ENCODE measurements around the gene ALDOC. TPM values are rescaled to one million over a fixed set of nuclear protein-coding genes. Genes with fewer than 3 reads are reported as not detected.

Gene ALDOC
- polyA plus RNA-seq, 1 of the 3 experiments (the other 2 are of a cell fraction): 10.3 TPM

GRCh38 chr17:28545141-28545503 is 31.6 kb downstream of the ALDOC start:
- H3F3A ChIP-seq (replicated peaks; ENCODE audit: insufficient read depth): no peaks in the 10 kb centered on the region
- ChIA-PET POLR2A (no interaction called here), CTCF (interaction anchor here (1.6 to 4.4 kb wide), 2 partner anchors 11 to 42 kb away, joined by 4 to 47 read pairs; no protein-coding TSS in a partner anchor)
- no peak overlapping the region for H3K4me2 ChIP-seq
- H4K20me1 ChIP-seq (ENCODE audit: insufficient read depth): no peaks in the 10 kb centered on the region; the same call in 1 of the 2 replicates
- DNase-seq: no peak
- peaks cover 0 to 12% of the 10 kb centered on the region in 2 experiments; a peak in 2 of 4 replicates for H3K4me1 ChIP-seq (ENCODE audit: control insufficient read depth in 1 of 2, insufficient read depth in 2 of 2, low read depth in 1 of 2, low read length in 1 of 2)
- H3K79me2 ChIP-seq (ENCODE audit: insufficient read depth): no peaks in the 10 kb centered on the region
- H3K36me3 ChIP-seq (replicated peaks in 1 of 2; ENCODE audit: control insufficient read depth in 1 of 2, insufficient read depth in 2 of 2, low read length in 1 of 2): peaks cover 0 to 17% of the 10 kb centered on the region in 2 experiments
- H3K9ac ChIP-seq: no peak overlapping the region
- no peak overlapping the region for H3K27ac ChIP-seq (ENCODE audit: low read depth in 2 of 2, low read length in 1 of 2)
- WGBS (ENCODE audit: low lambda C conversion rate): 55% methylated on average over 2 of the region's 2 CpGs
- no peak overlapping the region for H3K4me3 ChIP-seq (ENCODE audit: low read depth in 2 of 2, low read length in 1 of 2)
- H2AFZ ChIP-seq (ENCODE audit: low read depth): no peak overlapping the region
- H3K27me3 ChIP-seq (ENCODE audit: insufficient read depth): no peaks in the 10 kb centered on the region
- no peak for TF ChIP-seq IRF3 (IDR thresholded peaks at IDR 0.05; ENCODE audit: low read depth, low read length)
- TF ChIP-seq MAX (IDR thresholded peaks at IDR 0.05; ENCODE audit: low read depth): no peak
- TF ChIP-seq YY1 (IDR thresholded peaks at IDR 0.05; ENCODE audit: low read depth): no peak
- no peak for TF ChIP-seq USF1 (IDR thresholded peaks at IDR 0.05; ENCODE audit: borderline replicate concordance, low read depth)
- TF ChIP-seq RFX5 (IDR thresholded peaks at IDR 0.05; ENCODE audit: low read length): no peak
- TF ChIP-seq SIN3A (IDR thresholded peaks at IDR 0.05; ENCODE audit: borderline replicate concordance, low read depth, low read length): no peak
- TF ChIP-seq GATA2 (CRISPR knock-in tag; IDR thresholded peaks at IDR 0.05): no peak
- TF ChIP-seq PBX3 (IDR thresholded peaks at IDR 0.05): no peak
- TF ChIP-seq RAD21 (IDR thresholded peaks at IDR 0.05; ENCODE audit: low read length): no peak
- TF ChIP-seq TAF1 (IDR thresholded peaks at IDR 0.05; ENCODE audit: borderline replicate concordance, low read depth, low read length): no peak
- no peak for TF ChIP-seq JUND (IDR thresholded peaks at IDR 0.05)
- TF ChIP-seq NFIC (IDR thresholded peaks at IDR 0.05; ENCODE audit: borderline replicate concordance): no peak
- TF ChIP-seq SMC3 (IDR thresholded peaks at IDR 0.05; ENCODE audit: low read depth, low read length): no peak
- no peak for TF ChIP-seq CHD2 (IDR thresholded peaks at IDR 0.05; ENCODE audit: low read length, partially characterized antibody)
- TF ChIP-seq GABPA (IDR thresholded peaks at IDR 0.05; ENCODE audit: low read depth): no peak
- no peak for TF ChIP-seq FOXM1 (IDR thresholded peaks at IDR 0.05; ENCODE audit: low read depth)
- no peak for TF ChIP-seq RCOR1 (IDR thresholded peaks at IDR 0.05; ENCODE audit: low read length)
- TF ChIP-seq ELF1 (IDR thresholded peaks at IDR 0.05): no peak
- H3K9me2 ChIP-seq: no peaks in the 10 kb centered on the region
- H3K9me3 ChIP-seq: no peaks in the 10 kb centered on the region

Measured in SK-N-SH (cell line).